NOMO-1 (cell line): ENCODE measurements around the gene UBE2C.
"Not testable (repeated sequence)": the region's sequence is repeated elsewhere in the genome, so short reads cannot be mapped to it uniquely, and the experiment has no call there.

ENCODE experiments used
- DNase-seq, 2 experiments: peaks; one replicate each; lab custom pipeline; 2025; ENCODE audit not compliant: unreplicated experiment in 2 of 2; lab: John Stamatoyannopoulos, UW

UBE2C gene

GRCh38 chr20:45812157-45813005, at the start of gene UBE2C:
UBE2C (plus strand) TSS chr20:45812644; CDS start chr20:45812696, 52 bp downstream.
- peak; percentile 87 to 90 for DNase-seq

- DNase-seq, result not testable (repeated sequence)
Observed at GRCh38 chr20:45764618-45765282, 47.7 kb upstream of the UBE2C start.

DNA sequence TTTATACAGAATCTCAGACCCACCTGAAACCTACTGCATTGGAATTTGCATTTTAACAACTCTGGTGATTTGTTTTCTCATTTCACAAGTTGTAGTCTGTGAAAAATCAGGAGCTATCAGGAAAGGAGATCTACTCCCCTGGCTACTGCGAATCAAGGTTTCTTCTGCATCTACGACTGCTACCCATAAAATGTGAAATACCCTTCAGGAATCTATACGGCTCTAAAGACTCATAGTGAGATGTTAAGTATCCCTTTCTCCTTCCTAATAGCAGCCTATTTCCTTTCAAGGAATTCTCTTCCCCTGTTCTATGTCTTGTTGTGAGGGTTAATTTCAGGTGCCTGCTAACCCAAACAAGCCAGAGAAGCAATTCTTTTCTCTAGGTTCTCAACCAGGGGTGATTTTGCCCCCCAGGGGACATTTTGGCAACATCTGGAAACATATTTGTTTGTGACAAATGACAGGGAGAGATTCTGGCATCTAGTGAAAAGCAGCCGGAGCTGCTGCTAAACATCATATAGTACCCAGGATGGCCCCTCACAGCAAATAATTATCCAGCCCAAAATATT, 47.1 kb upstream of the UBE2C start:
- no peak for DNase-seq

DNA sequence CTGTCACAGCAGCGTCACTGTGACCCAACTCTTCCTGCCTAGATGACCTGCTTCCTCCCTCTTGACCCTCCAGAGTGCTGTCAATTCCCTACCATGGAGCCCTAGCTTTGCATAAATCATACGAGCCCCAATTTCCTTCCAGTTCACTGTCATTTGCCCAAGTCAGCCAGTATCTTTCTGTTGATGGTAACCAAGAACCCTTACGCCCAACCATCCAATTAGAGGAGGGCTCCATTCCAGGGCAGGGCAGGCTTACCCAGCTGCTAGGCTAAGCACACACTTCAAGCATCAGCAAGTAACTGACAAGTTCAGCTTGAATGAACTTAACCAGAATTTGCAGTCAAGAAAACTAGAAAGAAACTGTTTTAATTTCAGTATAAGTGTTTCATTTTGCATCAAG, 46.5 kb upstream of the UBE2C start:
- DNase-seq, result no peak

DNA sequence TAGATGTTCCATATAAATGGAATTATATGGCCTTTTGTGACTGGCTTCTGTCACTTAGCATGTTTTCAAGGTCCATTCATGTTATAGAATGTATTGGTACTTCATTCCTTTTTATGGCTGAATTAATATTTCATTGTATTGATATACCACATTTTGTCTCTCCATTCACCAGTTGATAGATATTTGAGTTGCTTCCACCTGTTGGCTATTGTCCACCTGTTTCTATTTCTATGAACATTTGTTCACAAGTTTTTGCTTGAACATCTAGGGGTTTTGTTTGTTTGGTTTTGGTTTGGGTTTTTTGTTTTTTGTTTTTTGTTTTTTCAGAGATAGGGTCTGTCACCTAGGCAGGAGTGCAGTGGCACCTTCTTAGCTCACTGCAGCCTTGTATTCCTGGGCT, 44.0 kb upstream of the UBE2C start:
- no peak for DNase-seq

GRCh38 chr20:45771182-45771759, 41.2 kb upstream of the UBE2C start:
- peak; percentile 55 to 69 for DNase-seq

DNA sequence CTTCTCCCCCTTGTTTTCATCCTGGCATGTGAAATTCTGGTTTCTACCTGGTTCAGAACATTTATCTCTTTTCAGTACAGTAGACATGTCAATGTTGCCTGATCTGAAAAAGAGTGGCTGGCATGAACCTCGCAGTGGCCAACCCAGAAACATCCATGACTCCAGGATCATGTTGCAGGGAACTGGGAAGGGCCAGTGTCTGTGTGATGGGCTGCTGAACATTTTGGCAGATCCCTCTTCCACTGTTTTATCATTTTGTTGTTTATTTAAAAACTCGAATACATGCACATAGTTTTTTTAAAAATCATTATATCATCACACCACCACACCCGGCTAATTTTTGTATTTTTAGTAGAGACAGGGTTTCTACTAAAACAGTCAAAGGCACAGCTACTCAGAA, 39.8 kb upstream of the UBE2C start:
- no peak for DNase-seq

DNA sequence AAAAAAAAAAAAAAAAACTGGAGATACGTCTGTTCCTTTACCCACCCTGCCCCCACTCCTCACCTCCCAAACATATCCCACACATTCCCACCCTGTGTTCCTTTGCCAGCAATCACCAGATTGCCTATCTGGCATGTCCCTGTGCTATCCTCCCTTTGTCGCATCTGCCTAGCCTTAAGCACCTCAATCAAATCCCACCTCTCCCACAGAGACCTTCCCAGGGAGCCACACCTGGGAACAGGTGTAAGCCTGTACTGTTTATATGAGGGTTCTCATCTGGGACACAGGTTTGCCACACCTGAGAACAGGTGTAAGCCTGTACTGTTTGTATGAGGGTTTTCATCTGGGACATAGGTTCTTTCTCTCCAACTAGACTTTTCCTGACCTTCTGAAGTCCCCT, 37.5 kb upstream of the UBE2C start:
- no peak for DNase-seq

DNA sequence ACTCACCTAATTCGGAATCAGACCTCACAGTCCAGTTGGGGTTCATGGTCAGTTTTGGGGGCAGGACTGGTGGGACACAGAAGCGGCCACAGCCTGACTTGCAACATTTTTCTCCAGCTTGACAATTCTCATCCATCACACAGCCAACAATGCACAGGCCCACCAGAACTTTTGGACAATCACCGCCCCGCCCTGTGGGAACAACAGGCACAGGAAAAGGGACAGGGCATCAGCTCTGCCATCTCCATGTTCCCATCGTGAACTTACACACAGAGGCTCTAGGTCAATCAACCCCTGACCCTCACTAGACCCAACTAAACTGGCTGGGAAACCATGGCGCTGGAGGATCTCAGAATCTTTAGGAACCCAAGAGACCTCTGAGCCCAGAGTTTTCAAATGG, 37.0 kb upstream of the UBE2C start:
- DNase-seq, result no peak

DNA sequence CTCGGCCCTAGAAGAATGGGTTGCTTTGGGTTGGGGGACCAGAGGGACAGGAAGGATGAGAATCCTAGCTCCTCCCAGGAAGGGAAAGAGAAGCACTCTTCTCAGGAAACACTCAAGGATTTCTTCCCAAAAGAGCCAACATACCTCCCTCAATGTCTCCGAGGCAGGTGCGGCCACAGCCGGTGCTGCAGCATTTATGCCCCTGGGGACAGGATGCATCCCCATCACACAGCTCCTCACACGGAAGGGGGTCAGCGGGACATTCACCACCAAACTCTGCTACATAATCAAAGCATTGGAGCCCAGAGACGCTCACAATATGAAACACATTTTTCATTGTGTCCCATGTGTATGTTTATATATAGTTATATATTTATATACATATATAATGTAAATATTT, 35.5 kb upstream of the UBE2C start:
- no peak for DNase-seq

DNA sequence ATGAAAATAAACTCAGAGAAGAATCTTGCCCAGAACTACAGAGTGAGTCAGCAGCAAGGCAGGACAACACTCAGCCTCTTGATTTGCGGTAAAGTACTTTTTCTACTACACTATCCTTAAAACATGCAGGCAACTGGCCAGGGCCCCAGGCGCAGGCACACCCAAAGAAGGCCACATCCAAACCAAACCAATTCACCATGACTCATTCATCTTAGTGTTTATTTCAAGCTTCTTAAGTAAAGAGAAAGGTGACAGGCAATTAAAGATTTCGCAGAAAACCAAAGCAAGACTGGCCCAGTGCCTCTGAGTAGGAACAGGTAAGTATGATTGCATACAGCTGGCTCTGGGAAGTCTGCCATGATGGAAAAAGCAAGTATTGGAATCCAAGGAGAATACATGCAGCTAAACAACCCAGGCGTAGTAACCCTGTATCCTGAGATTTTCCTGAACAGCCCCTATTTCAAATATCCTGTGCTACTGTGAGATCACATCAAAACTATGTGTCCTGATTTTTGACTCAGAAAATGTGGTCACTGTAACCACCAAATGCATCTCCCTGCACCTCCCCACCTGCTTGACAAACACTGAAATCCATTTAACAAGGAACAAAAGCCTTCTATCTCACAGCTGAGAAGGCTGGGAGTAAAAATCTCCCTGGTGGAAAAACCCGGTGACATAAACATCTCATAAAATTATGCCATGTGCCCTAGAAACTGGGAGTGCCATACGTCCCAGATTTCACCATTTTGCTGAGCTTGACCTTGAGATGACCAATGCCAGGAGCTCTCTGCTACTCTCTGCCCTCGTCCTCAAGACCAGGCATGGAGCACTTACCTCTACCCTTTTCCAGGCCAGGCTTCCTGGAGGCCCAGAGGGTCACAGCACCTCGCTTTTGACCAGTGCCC, 33.2 kb upstream of the UBE2C start:
- DNase-seq, result peak; percentile 3 to 4

GRCh38 chr20:45780159-45780558, 32.3 kb upstream of the UBE2C start:
- DNase-seq, result no peak

GRCh38 chr20:45781391-45781931, 31.0 kb upstream of the UBE2C start:
- no peak for DNase-seq

GRCh38 chr20:45782890-45783289, 29.6 kb upstream of the UBE2C start:
- no peak for DNase-seq

GRCh38 chr20:45783656-45784294, 28.7 kb upstream of the UBE2C start:
- DNase-seq, result no peak

- DNase-seq, result no peak
Observed at GRCh38 chr20:45788351-45788750, 24.1 kb upstream of the UBE2C start.

- peak; percentile 64 to 65 for DNase-seq
Observed at GRCh38 chr20:45792317-45793118, 19.9 kb upstream of the UBE2C start.

DNA sequence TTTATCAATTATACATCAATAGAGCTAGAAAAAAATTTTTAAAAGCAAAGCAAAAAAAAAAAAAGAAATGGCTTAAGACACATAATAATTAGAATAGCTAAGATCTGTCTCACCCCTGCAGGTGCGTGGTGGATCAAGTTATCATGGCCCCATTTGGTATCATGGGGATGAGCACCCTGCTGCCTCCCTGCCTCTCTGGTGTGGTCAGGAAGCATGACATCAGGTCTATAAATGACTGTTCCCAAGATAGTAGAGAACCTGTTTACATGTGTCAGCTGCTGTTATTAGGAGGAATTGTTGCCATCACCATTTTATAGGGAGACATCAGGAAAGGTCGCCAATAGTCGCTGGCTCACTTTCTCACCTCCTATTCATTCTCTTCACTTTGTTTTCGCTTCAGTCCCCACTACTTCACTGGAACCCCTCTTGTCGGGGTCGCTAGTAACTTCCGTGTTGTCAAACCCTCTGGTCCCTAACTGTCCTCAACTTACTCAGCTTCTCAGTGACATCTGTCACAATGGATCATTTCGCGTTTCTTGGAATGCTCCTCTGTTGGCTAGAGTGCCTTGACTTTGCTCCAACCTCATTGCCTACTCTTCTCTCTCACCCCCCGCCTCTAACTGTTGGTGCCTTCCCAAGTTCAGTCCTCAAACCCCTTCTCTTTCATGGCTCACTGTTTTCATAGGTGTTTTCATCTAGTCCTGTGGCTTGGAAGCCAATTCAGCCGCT, 15.9 kb upstream of the UBE2C start:
- DNase-seq, result no peak
